Loucy (cell line): Measurements from ENCODE around the gene ZC3H12C.

ENCODE experiments used
- CTCF ChIP-seq: fragments of 200-600 bp; sonication (generic); conservative IDR thresholded peaks from 2 replicates; pipeline ENCODE4 v1.5.1; 2014; ENCODE audit warnings: mild to moderate bottlenecking, antibody characterized with exemption, low read length
- EZH2phosphoT487 ChIP-seq: fragments of 200-600 bp; IDR thresholded peaks from 2 replicates; pipeline ENCODE4 v1.6.1; 2018; ENCODE audit warnings: antibody characterized with exemption, mild to moderate bottlenecking, moderate library complexity, borderline replicate concordance

- TF ChIP-seq CTCF (no peak), EZH2phosphoT487 (no peak)
These were observed 7.8 kb upstream of the ZC3H12C start for GRCh38 chr11:110085255-110085838.
